Suprapubic skin (tissue), 4 donors: ENCODE results near the gene MAML1. TPM values are rescaled to one million over a fixed set of nuclear protein-coding genes. Genes with fewer than 3 reads are reported as not detected.
"Not testable (repeated sequence)": the region's sequence is repeated elsewhere in the genome, so short reads cannot be mapped to it uniquely, and the experiment has no call there.

Source experiments
- DNase-seq, 2 donors: peaks; one replicate each; pipeline ENCODE4 v3.0.0-alpha.2; 2019; ENCODE audit warnings: low spot score in 2 of 2
- H3K27ac ChIP-seq: fragments of 200-600 bp; sonication (generic); one replicate; pipeline ENCODE4 v1.5.1; 2019
- H3K27me3 ChIP-seq: fragments of 200-600 bp; sonication (generic); one replicate; pipeline ENCODE4 v1.5.1; 2019
- H3K36me3 ChIP-seq: fragments of 200-600 bp; sonication (generic); one replicate; pipeline ENCODE4 v1.5.1; 2019
- H3K4me1 ChIP-seq: fragments of 200-600 bp; sonication (generic); one replicate; pipeline ENCODE4 v1.5.1; 2019
- H3K4me3 ChIP-seq: fragments of 200-600 bp; sonication (generic); one replicate; pipeline ENCODE4 v1.5.1; 2019; ENCODE audit warnings: mild to moderate bottlenecking
- H3K9me3 ChIP-seq: fragments of 200-600 bp; sonication (generic); one replicate; pipeline ENCODE4 v1.5.1; 2019
- EP300 ChIP-seq: sonication (generic); formaldehyde crosslinking; IDR thresholded peaks from one replicate; pipeline ENCODE4 v1.6.1; 2017; ENCODE audit warnings: antibody characterized with exemption
- POLR2A ChIP-seq, 2 donors: fragments of 450-650 bp; IDR thresholded peaks; one replicate each; pipeline ENCODE4 v1.6.1; 2017; ENCODE audit warnings: antibody characterized with exemption in 2 of 2, mild to moderate bottlenecking in 2 of 2, moderate library complexity in 2 of 2
- POLR2AphosphoS5 ChIP-seq, 3 donors: sonication (generic); formaldehyde crosslinking; IDR thresholded peaks; one replicate each; pipeline ENCODE4 v1.6.1; 2017; ENCODE audit warnings: antibody characterized with exemption in 3 of 3
- WGBS: methylation state at CpG from one replicate; pipeline ENCODE4 v1.1.5; 2018; 5-methylcytosine and 5-hydroxymethylcytosine counted together
- total RNA-seq, 4 donors: library from RNA; depleted of rRNA; stranded (reverse); fragments of >200 nt; gene quantifications; one replicate each; pipeline ENCODE4 v1.1.0, GENCODE V29; 2016
- TF ChIP-seq, protein P1 (sequence below), 2 donors: fragments of 200-600 bp in 1 of 2; fragments of 450-650 bp in 1 of 2; sonication (generic) in 1 of 2; IDR thresholded peaks; one replicate each; pipeline ENCODE4 v1.5.1; 2016 to 2019; ENCODE audit warnings: antibody characterized with exemption in 2 of 2, mild to moderate bottlenecking in 1 of 2, moderate library complexity in 1 of 2

MAML1 gene
- total RNA-seq, 4 donors from 2014 or later: 26.5 to 45.0 (median 38.6) TPM

DNA sequence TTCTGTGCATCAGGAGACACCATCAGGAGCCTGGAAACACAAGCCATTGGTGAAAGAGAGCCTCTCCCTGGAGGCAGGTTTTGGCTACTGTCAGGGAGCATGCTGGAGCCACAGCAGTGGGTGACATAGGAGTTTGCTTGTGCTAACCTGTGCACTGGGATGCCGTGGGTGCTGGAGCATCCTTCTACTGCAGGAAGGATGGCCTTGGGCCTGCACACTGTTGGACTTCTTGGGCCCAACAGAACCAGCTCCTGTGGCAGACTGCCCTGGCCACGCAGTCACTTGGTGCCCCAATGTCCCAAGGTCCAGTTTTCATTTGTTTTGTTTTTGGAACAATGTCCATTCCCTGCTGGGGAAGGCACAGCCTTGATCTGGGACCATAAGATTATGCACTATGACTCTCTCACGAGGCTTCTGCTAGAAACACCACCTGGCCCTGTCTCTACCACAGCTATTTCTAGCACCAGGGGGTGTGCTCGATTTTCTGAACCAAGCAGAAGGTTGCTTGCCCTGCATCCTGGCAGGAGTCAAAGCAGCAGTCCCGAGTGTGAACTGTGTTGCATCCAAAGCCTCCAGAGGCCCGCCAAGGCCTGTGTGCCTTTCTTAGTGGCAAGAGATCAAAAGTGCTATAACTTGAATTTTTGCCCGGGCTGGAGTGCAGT lies 55.7 kb downstream of the MAML1 start:
- Histone ChIP-seq H3K4me1 (peaks cover 17% of the 10 kb centered on the region), H3K36me3 (no peaks in the 10 kb centered on the region), H3K9me3 (no peaks in the 10 kb centered on the region), H3K4me3 (no peak overlapping the region), H3K27me3 (no peaks in the 10 kb centered on the region), H3K27ac (no peak overlapping the region)
- no peak for TF ChIP-seq POLR2AphosphoS5 (IDR thresholded peaks at IDR 0.05)
- no peak for TF ChIP-seq EP300
- TF ChIP-seq, protein P1, sequence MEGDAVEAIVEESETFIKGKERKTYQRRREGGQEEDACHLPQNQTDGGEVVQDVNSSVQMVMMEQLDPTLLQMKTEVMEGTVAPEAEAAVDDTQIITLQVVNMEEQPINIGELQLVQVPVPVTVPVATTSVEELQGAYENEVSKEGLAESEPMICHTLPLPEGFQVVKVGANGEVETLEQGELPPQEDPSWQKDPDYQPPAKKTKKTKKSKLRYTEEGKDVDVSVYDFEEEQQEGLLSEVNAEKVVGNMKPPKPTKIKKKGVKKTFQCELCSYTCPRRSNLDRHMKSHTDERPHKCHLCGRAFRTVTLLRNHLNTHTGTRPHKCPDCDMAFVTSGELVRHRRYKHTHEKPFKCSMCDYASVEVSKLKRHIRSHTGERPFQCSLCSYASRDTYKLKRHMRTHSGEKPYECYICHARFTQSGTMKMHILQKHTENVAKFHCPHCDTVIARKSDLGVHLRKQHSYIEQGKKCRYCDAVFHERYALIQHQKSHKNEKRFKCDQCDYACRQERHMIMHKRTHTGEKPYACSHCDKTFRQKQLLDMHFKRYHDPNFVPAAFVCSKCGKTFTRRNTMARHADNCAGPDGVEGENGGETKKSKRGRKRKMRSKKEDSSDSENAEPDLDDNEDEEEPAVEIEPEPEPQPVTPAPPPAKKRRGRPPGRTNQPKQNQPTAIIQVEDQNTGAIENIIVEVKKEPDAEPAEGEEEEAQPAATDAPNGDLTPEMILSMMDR (IDR thresholded peaks at IDR 0.05): no peak
- no peak for TF ChIP-seq POLR2A (IDR thresholded peaks at IDR 0.05)
- WGBS: 58% methylated on average over 4 of the region's 7 CpGs
- DNase-seq: no peak

DNA sequence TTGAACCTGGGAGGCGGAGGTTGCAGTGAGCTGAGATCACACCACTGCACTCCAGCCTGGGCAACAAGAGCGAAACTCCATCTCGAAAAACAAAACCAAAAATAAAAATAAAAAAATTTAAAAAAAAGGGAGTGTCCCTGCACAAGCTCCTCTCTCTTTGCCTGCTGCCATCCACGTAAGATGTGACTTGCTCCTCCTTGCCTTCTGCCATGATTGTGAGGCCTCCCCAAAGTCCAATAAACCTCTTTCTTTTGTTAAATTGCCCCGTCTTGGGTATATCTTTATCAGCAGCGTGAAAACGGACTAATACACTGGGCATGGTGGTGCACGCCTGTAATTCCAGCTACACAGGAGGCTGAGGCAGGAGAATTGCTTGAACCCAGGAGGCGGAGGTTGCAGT lies 56.7 kb downstream of the MAML1 start:
- H3K27ac ChIP-seq, H3K9me3 ChIP-seq, H3K4me3 ChIP-seq, DNase-seq, H3K36me3 ChIP-seq, H3K27me3 ChIP-seq: not testable (repeated sequence)
- WGBS: 94% methylated on average over 9 of the region's 9 CpGs
- peaks cover 26% of the 10 kb centered on the region for H3K4me1 ChIP-seq

DNA sequence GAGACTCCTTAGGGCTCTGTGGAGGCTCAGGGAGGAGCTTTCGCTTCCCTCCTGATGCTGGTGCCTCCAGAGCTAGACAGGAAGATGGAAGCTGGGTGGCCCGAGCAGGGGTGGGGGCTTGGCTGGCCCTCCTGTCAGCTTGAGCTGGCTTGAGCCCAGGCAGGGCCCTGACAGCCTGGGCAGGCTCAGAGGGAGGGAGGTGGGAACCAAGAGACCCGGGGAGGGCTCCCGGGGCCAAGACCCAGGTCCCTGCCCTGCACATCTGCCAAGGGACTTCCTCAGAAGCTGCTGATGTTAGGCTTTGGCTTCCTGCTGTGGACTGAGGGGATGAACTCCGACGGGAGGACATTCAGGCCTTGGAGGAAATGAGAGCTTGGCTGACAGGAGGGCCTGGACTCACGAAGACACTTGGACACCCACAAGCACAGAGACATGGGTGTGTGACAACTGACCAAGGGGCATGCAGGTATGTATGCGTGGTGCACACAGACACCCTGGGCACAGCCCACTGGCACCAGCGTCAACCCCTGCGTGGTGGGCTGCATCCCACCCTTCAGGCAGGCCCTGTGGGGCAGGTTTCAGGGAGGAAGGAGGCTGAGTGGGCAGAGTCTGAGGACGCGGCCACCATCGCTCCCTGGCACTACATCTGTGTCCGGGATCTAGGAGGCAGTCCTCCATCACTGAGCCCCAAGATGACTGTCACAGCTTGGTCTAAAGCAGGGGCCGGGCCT lies 59.4 kb downstream of the MAML1 start:
- TF ChIP-seq, protein P1 (IDR thresholded peaks at IDR 0.05): no peak
- TF ChIP-seq EP300 (no peak), POLR2A (IDR thresholded peaks at IDR 0.05) (no peak), POLR2AphosphoS5 (IDR thresholded peaks at IDR 0.05) (no peak)
- H3K9me3 ChIP-seq: no peaks in the 10 kb centered on the region
- H3K4me1 ChIP-seq: peaks cover 49% of the 10 kb centered on the region
- DNase-seq: no peak
- no peaks in the 10 kb centered on the region for H3K27me3 ChIP-seq
- no peaks in the 10 kb centered on the region for H3K36me3 ChIP-seq
- peak overlapping the region; percentile 48 for H3K27ac ChIP-seq
- no peak overlapping the region for H3K4me3 ChIP-seq
- 57% methylated on average over 9 of the region's 15 CpGs for WGBS

DNA sequence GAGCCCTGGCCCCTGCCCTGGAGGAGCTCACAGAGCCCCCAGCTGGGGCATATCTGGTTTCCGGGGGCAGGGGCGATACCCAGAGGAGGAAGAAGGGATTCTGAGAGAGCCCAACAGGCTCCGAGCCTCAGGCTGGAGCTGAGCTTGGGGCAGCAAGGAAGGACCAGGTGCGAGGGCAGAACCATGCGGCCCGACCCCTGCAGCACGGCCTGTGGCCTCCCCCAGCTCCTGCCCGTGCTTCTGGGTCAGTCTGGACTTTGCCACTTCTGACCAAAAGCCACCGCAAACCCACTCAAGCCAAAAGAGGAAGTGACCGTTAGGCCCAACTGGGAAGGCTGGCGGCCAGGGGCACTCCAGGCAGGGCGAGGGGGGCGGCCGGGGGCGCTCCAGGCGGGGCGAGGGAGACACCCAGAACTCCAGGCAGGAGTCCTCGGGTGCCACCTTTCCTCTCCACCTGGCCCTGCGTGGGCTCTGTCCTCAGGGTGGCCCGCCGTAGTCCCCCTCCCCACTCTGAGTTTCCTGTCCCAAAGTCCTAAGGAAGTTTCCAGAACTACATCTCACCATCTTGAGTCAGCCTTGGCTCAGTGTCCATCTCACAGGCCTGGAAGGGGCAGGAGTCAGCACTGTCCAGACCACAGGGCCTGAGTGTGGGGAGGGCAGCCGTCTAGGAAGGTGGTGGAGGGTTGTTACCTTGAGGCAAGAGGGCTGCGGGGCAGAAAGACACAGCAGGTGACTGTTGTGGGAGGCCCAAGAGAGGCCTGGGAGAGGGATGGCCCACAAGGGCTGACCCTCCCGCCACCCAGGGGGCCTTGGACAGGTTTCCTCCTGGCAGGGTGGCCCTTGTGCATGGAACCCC lies 60.2 kb downstream of the MAML1 start:
- no peak overlapping the region for H3K4me3 ChIP-seq
- H3K9me3 ChIP-seq: no peaks in the 10 kb centered on the region
- peaks cover 57% of the 10 kb centered on the region for H3K4me1 ChIP-seq
- TF ChIP-seq POLR2AphosphoS5 (IDR thresholded peaks at IDR 0.05) (no peak), POLR2A (IDR thresholded peaks at IDR 0.05) (no peak)
- TF ChIP-seq, protein P1 (IDR thresholded peaks at IDR 0.05): no peak
- H3K27me3 ChIP-seq: no peaks in the 10 kb centered on the region
- peaks cover 6% of the 10 kb centered on the region for H3K36me3 ChIP-seq
- H3K27ac ChIP-seq: peak overlapping the region; percentile 48
- DNase-seq: peak in 1 of 2 donors; percentile 70
- 80% methylated on average over 1 of the region's 24 CpGs for WGBS

DNA sequence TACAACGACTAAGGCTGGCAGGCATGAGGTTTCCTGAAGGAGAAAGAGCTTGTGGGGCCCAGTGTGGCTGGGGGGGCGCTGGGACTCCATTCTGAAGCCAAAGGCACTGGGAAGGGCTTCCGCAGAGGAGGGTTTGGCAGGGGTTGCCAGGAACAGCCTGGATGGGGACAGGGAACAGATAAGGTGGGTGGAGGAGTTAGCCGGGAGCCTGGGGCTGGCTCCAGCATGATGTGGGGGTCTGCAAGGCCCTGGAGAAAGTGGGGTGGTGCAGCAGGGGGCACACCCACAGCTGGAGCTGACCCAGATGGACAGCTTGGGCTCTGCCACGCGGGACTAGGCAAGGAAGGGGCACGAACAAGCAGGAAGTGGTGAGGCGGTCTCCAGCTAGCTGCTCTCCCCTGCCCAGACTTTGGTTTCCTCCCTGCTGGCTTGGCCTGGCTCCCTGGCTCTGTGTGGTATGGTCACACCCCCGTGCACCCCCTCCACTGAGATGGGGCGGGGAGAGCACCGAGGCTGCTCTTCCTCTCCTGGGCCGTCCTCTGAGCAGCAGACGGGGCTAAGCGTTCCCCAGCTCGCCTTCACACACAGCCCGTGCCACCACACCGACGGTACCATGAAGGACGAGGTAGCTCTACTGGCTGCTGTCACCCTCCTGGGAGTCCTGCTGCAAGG lies 61.0 kb downstream of the MAML1 start, which contains the start of gene LTC4S:
TSS of gene LTC4S (plus strand) at position 519 of the 672 bp plus-strand sequence. CDS start at position 614, 95 bp downstream.
- 9% methylated on average over 6 of the region's 19 CpGs for WGBS
- Histone ChIP-seq H3K9me3 (no peaks in the 10 kb centered on the region), H3K4me1 (peaks cover 57% of the 10 kb centered on the region), H3K27ac (peak within 1 kb of the TSS; percentile 48), H3K27me3 (no peaks in the 10 kb centered on the region), H3K4me3 (peak within 1 kb of the TSS; percentile 69), H3K36me3 (peaks cover 14% of the 10 kb centered on the region)
- no peak for TF ChIP-seq EP300
- TF ChIP-seq POLR2A (IDR thresholded peaks at IDR 0.05): no peak
- TF ChIP-seq POLR2AphosphoS5 (IDR thresholded peaks at IDR 0.05): no peak
- TF ChIP-seq, protein P1 (IDR thresholded peaks at IDR 0.05): no peak
- peak; percentile 90 for DNase-seq
